Retinal pigment epithelial cell (primary cell): ENCODE measurements around the gene TLE7.

Experiments used
- DNase-seq: peaks from one replicate; pipeline ENCODE4 v3.0.0-alpha.2; 2010; ENCODE audit warnings: low read depth
- H3K4me3 ChIP-seq: 2 replicates; pipeline ENCODE4 v1.5.1; 2011; ENCODE audit warnings: mild to moderate bottlenecking, low read length, control low read depth, moderate library complexity
- CTCF ChIP-seq: conservative IDR thresholded peaks from 2 replicates; pipeline ENCODE4 v1.5.1; 2011; ENCODE audit warnings: low read depth, low read length, control low read depth, inconsistent platforms

TLE7 gene

GRCh38 chr16:71432906-71433305 is 8.9 kb downstream of the TLE7 start:
- DNase-seq: no peak
- TF ChIP-seq CTCF: no peak
- H3K4me3 ChIP-seq: no peak overlapping the region

GRCh38 chr16:71431991-71432390 is 9.9 kb downstream of the TLE7 start:
- no peak overlapping the region for H3K4me3 ChIP-seq
- no peak for TF ChIP-seq CTCF
- no peak for DNase-seq

- H3K4me3 ChIP-seq: no peak overlapping the region
- no peak for DNase-seq
These were observed 10.7 kb downstream of the TLE7 start for GRCh38 chr16:71431176-71431575.

GRCh38 chr16:71430744-71431143 is 11.1 kb downstream of the TLE7 start:
- DNase-seq: no peak
- H3K4me3 ChIP-seq: no peak overlapping the region
- TF ChIP-seq CTCF: no peak

More at GRCh38 chr16:71431176-71431575, 10.7 kb downstream of the TLE7 start:
- TF ChIP-seq CTCF: no peak

- no peak overlapping the region for H3K4me3 ChIP-seq
- no peak for TF ChIP-seq CTCF
- no peak for DNase-seq
These were observed 12.3 kb downstream of the TLE7 start for GRCh38 chr16:71429581-71429980.

- no peak for DNase-seq
- H3K4me3 ChIP-seq: no peak overlapping the region
- TF ChIP-seq CTCF: no peak
These were observed 13.0 kb downstream of the TLE7 start for GRCh38 chr16:71428883-71429282.

- no peak overlapping the region for H3K4me3 ChIP-seq
- TF ChIP-seq CTCF: no peak
- DNase-seq: no peak
These were observed 13.5 kb downstream of the TLE7 start for GRCh38 chr16:71428385-71428784.
